ENCODE results near the gene HLX. TPM values are rescaled to one million over a fixed set of nuclear protein-coding genes. Genes with fewer than 3 reads are reported as not detected.

HLX gene
- polyA plus RNA-seq, 1 donor from 2014 or later = not detected

- TF ChIP-seq EZH2 (IDR thresholded peaks at IDR 0.05; ENCODE audit: borderline replicate concordance, insufficient read depth, low read length, poor library complexity, severe bottlenecking) = no peak
Observed at GRCh38 chr1:220918285-220918951, 39.2 kb downstream of the HLX start (continued).

GRCh38 chr1:220920967-220921366, 41.7 kb downstream of the HLX start:
- Histone ChIP-seq H3K9me3 (ENCODE audit: low read length) (no peaks in the 10 kb centered on the region), H3K4me2 (ENCODE audit: low read length) (no peak overlapping the region), H3F3A (ENCODE audit: insufficient read depth, low read length, poor library complexity, severe bottlenecking) (no peaks in the 10 kb centered on the region), H3K36me3 (ENCODE audit: insufficient read depth, low read length) (no peaks in the 10 kb centered on the region), H2AFZ (ENCODE audit: low read depth, low read length) (no peak overlapping the region), H3K79me2 (replicated peaks; ENCODE audit: insufficient read depth, low read length) (no peaks in the 10 kb centered on the region), H4K20me1 (ENCODE audit: insufficient read depth) (no peaks in the 10 kb centered on the region), H3K27ac (ENCODE audit: low read length) (no peak overlapping the region), H3K4me3 (ENCODE audit: low read length) (no peak overlapping the region), H3K9me2 (ENCODE audit: insufficient read depth, low read length) (no peaks in the 10 kb centered on the region), H3K27me3 (ENCODE audit: insufficient read depth, low read depth, low read length) (no peaks in the 10 kb centered on the region), H3K9ac (ENCODE audit: low read length) (no peak overlapping the region)
- TF ChIP-seq CTCF (IDR thresholded peaks at IDR 0.05; ENCODE audit: poor library complexity, severe bottlenecking) = no peak
- no peak for TF ChIP-seq RAD21 (conservative IDR thresholded peaks at IDR 0.05)
- TF ChIP-seq POLR2AphosphoS5 (IDR thresholded peaks at IDR 0.05) = no peak
- TF ChIP-seq SMC3 (conservative IDR thresholded peaks at IDR 0.05; ENCODE audit: poor library complexity) = no peak
- TF ChIP-seq EZH2 (IDR thresholded peaks at IDR 0.05; ENCODE audit: borderline replicate concordance, insufficient read depth, low read length, poor library complexity, severe bottlenecking) = no peak
- TF ChIP-seq TAF1 (IDR thresholded peaks at IDR 0.05; ENCODE audit: low read depth) = no peak
- no peak for TF ChIP-seq REST (IDR thresholded peaks at IDR 0.05; ENCODE audit: borderline replicate concordance)
- TF ChIP-seq MXI1 (conservative IDR thresholded peaks at IDR 0.05; ENCODE audit: poor library complexity, severe bottlenecking) = no peak
- no peak for TF ChIP-seq EP300 (conservative IDR thresholded peaks at IDR 0.05; ENCODE audit: poor library complexity, severe bottlenecking)

GRCh38 chr1:220921498-220921897, 42.3 kb downstream of the HLX start:
- Histone ChIP-seq H3K79me2 (replicated peaks; ENCODE audit: insufficient read depth, low read length) (no peaks in the 10 kb centered on the region), H3F3A (ENCODE audit: insufficient read depth, low read length, poor library complexity, severe bottlenecking) (no peaks in the 10 kb centered on the region)
- TF ChIP-seq RAD21 (conservative IDR thresholded peaks at IDR 0.05) = no peak
- no peak for TF ChIP-seq EP300 (conservative IDR thresholded peaks at IDR 0.05; ENCODE audit: poor library complexity, severe bottlenecking)
- no peak for TF ChIP-seq EZH2 (IDR thresholded peaks at IDR 0.05; ENCODE audit: borderline replicate concordance, insufficient read depth, low read length, poor library complexity, severe bottlenecking)
- TF ChIP-seq MXI1 (conservative IDR thresholded peaks at IDR 0.05; ENCODE audit: poor library complexity, severe bottlenecking) = no peak
- no peak for TF ChIP-seq REST (IDR thresholded peaks at IDR 0.05; ENCODE audit: borderline replicate concordance)
- no peak for TF ChIP-seq CTCF (IDR thresholded peaks at IDR 0.05; ENCODE audit: poor library complexity, severe bottlenecking)
- TF ChIP-seq POLR2AphosphoS5 (IDR thresholded peaks at IDR 0.05) = no peak
- no peak for TF ChIP-seq TAF1 (IDR thresholded peaks at IDR 0.05; ENCODE audit: low read depth)
- TF ChIP-seq SMC3 (conservative IDR thresholded peaks at IDR 0.05; ENCODE audit: poor library complexity) = no peak

More at GRCh38 chr1:220921498-220921897, 42.3 kb downstream of the HLX start:
- no peaks in the 10 kb centered on the region for H3K9me2 ChIP-seq (ENCODE audit: insufficient read depth, low read length)
- no peak overlapping the region for H2AFZ ChIP-seq (ENCODE audit: low read depth, low read length)
- H3K4me3 ChIP-seq (ENCODE audit: low read length) = no peak overlapping the region
- H3K9ac ChIP-seq (ENCODE audit: low read length) = no peak overlapping the region
- no peaks in the 10 kb centered on the region for H4K20me1 ChIP-seq (ENCODE audit: insufficient read depth)
- no peaks in the 10 kb centered on the region for H3K9me3 ChIP-seq (ENCODE audit: low read length)
- H3K36me3 ChIP-seq (ENCODE audit: insufficient read depth, low read length) = no peaks in the 10 kb centered on the region
- no peak overlapping the region for H3K27ac ChIP-seq (ENCODE audit: low read length)
- no peaks in the 10 kb centered on the region for H3K27me3 ChIP-seq (ENCODE audit: insufficient read depth, low read depth, low read length)
- no peak overlapping the region for H3K4me2 ChIP-seq (ENCODE audit: low read length)

Measured in neural cell (in vitro differentiated cells).